B cell (primary cell): ENCODE results near the gene SLC37A1.

ENCODE experiments used
- EZH2 ChIP-seq: IDR thresholded peaks from 2 replicates; pipeline ENCODE4 v1.6.1; 2012; ENCODE audit warnings: borderline replicate concordance, low read depth, mild to moderate bottlenecking, moderate library complexity, low read length; ENCODE audit not compliant: insufficient read depth, poor library complexity, severe bottlenecking
- TF ChIP-seq, protein P1 (sequence below): fragments of 200-600 bp; IDR thresholded peaks from one replicate; pipeline ENCODE4 v1.8.0; 2022; ENCODE audit warnings: antibody characterized with exemption, mild to moderate bottlenecking

DNA sequence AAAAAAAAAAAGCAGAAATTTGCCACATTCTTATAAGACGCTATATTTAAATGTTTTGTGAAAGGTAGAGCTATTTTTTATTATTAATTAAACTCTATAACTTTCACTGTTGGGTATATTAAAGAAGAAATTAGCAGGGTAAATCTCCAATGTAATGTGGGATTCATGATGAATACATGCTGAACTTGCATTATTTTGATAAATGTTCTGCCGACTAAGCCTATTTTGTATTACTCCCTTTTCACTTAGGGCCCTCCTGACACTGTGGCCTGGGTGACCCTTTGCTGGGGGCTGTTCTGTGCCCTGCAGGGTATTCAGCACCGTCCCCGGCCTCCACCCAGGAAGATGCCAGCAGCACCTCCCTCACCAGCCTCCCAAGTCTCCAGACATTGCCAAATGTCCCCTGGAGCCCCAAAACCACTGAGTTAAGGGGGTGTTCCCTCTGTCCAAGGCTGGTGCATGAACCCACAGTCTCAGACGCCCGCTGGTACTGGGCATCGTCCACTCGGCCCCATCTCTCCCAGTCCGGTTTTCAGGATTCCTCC, 40.1 kb upstream of the SLC37A1 start:
- TF ChIP-seq, protein P1, sequence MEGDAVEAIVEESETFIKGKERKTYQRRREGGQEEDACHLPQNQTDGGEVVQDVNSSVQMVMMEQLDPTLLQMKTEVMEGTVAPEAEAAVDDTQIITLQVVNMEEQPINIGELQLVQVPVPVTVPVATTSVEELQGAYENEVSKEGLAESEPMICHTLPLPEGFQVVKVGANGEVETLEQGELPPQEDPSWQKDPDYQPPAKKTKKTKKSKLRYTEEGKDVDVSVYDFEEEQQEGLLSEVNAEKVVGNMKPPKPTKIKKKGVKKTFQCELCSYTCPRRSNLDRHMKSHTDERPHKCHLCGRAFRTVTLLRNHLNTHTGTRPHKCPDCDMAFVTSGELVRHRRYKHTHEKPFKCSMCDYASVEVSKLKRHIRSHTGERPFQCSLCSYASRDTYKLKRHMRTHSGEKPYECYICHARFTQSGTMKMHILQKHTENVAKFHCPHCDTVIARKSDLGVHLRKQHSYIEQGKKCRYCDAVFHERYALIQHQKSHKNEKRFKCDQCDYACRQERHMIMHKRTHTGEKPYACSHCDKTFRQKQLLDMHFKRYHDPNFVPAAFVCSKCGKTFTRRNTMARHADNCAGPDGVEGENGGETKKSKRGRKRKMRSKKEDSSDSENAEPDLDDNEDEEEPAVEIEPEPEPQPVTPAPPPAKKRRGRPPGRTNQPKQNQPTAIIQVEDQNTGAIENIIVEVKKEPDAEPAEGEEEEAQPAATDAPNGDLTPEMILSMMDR: no peak
- TF ChIP-seq EZH2: no peak
